HepG2 (cell line): ENCODE measurements around the gene PON1. TPM values are rescaled to one million over a fixed set of nuclear protein-coding genes. Genes with fewer than 3 reads are reported as not detected.

Experiments
- ATAC-seq: fragments of 200-7000 bp; cut with Tn5 transposase; 3 replicates; pipeline ENCODE4 v1.9.1; 2020; ENCODE audit warnings: mild to moderate bottlenecking, moderate library complexity
- BruUV-seq: library from RNA; stranded (reverse); fragments of 400-500 nt; replicated peaks from 2 replicates; lab custom pipeline; 2021; lab: Mats Ljungman, UMichigan
- CTCF ChIA-PET: fragments of 300-600 bp; formaldehyde crosslinking; extraction: SDS; loops from one replicate; lab custom pipeline; 2021; ENCODE audit warnings: low total read pairs, inconsistent platforms, low intra/inter-chr PET ratio; lab: Yijun Ruan, JAX
- POLR2A ChIA-PET: fragments of 350-600 bp; sonication (Branson Sonifier 250); formaldehyde crosslinking; loops from one replicate; lab custom pipeline; 2020; ENCODE audit warnings: antibody characterized with exemption, inconsistent platforms; lab: Yijun Ruan, JAX
- DNase-seq: peaks from one replicate; pipeline ENCODE4 v3.0.0-alpha.2; 2015; ENCODE audit warnings: low spot score
- FAIRE-seq: peaks from 3 replicates; lab custom pipeline; 2011; peaks lifted over from hg19 to GRCh38; lab: Jason Lieb, UNC
- H2AFZ ChIP-seq: one replicate; pipeline ENCODE4 v1.6.1; 2011; ENCODE audit warnings: low read length, inconsistent platforms
- H3K27ac ChIP-seq: fragments of 300-600 bp; 3 replicates; pipeline ENCODE4 v1.8.0; 2011; ENCODE audit warnings: mixed run types, mild to moderate bottlenecking, mixed read lengths, low read length, inconsistent platforms; ENCODE audit not compliant: insufficient read depth; ENCODE audit errors: extremely low read length
- H3K27me3 ChIP-seq, 2 experiments: fragments of 200-600 bp in 1 of 2; 2 replicates in 1 of 2; 3 replicates in 1 of 2; pipeline versions ENCODE4 v1.6.0 to v1.8.0; 2011; ENCODE audit warnings: low read length in 2 of 2, mild to moderate bottlenecking in 2 of 2, moderate library complexity in 2 of 2, inconsistent platforms in 1 of 2; ENCODE audit not compliant: insufficient read depth in 2 of 2, control insufficient read depth in 1 of 2
- H3K36me3 ChIP-seq, 2 experiments: fragments of 200-600 bp in 1 of 2; replicated peaks in 1 of 2; 2 replicates in 1 of 2; 3 replicates in 1 of 2; pipeline versions ENCODE4 v1.5.1 to v1.8.0; 2011; ENCODE audit warnings: low read length in 2 of 2, inconsistent platforms in 1 of 2; ENCODE audit not compliant: insufficient read depth in 2 of 2, control insufficient read depth in 1 of 2
- H3K4me1 ChIP-seq: 2 replicates; pipeline ENCODE4 v1.5.1; 2012; ENCODE audit warnings: low read length, inconsistent platforms; ENCODE audit not compliant: insufficient read depth
- H3K4me2 ChIP-seq: 2 replicates; pipeline ENCODE4 v1.6.0; 2011; ENCODE audit warnings: low read depth, low read length, inconsistent platforms
- H3K4me3 ChIP-seq, 3 experiments: fragments of 200-600 bp in 1 of 3; sonication (generic), shearing (Covaris generic) in 1 of 3; replicated peaks in 1 of 3; 2 replicates each; pipeline ENCODE4 v1.5.1; 2011 to 2016; ENCODE audit warnings: low read length in 3 of 3, inconsistent platforms in 2 of 3, low read depth in 2 of 3, mild to moderate bottlenecking in 2 of 3, control low read depth in 1 of 3, mixed read lengths in 1 of 3; ENCODE audit not compliant: insufficient read depth in 1 of 3
- H3K79me2 ChIP-seq: one replicate; pipeline ENCODE4 v1.6.1; 2011; ENCODE audit warnings: low read length, inconsistent platforms; ENCODE audit not compliant: insufficient read depth
- H3K9ac ChIP-seq: 2 replicates; pipeline ENCODE4 v1.6.0; 2011; ENCODE audit warnings: mild to moderate bottlenecking, low read depth, low read length, inconsistent platforms; ENCODE audit not compliant: insufficient read depth
- H3K9me3 ChIP-seq: 2 replicates; pipeline ENCODE4 v1.5.1; 2012; ENCODE audit warnings: mild to moderate bottlenecking, low read length
- H4K20me1 ChIP-seq: 2 replicates; pipeline ENCODE4 v1.6.0; 2011; ENCODE audit warnings: inconsistent platforms, mild to moderate bottlenecking, low read length, moderate library complexity; ENCODE audit not compliant: insufficient read depth
- CC2D1A ChIP-seq: sonication (generic); formaldehyde crosslinking; IDR thresholded peaks from 2 replicates; pipeline ENCODE4 v1.8.1; 2023; ENCODE audit warnings: mild to moderate bottlenecking, missing genetic modification reagents
- CHD4 ChIP-seq: fragments of 200-600 bp; sonication (generic); IDR thresholded peaks from 2 replicates; pipeline ENCODE4 v1.7.0; 2017; ENCODE audit warnings: mild to moderate bottlenecking, low read length, borderline replicate concordance
- ERF ChIP-seq: IDR thresholded peaks from 2 replicates; pipeline ENCODE4 v1.6.1; 2018; ENCODE audit warnings: missing biosample characterization, missing genetic modification reagents
- FOXC1 ChIP-seq: sonication (generic); formaldehyde crosslinking; IDR thresholded peaks from 2 replicates; pipeline ENCODE4 v1.8.0; 2022; ENCODE audit warnings: mild to moderate bottlenecking, missing genetic modification reagents, borderline replicate concordance
- FOXP4 ChIP-seq: sonication (generic); formaldehyde crosslinking; IDR thresholded peaks from 2 replicates; pipeline ENCODE4 v1.4.0; 2020; ENCODE audit warnings: missing genetic modification reagents
- MYC ChIP-seq: sonication (generic); formaldehyde crosslinking; IDR thresholded peaks from 2 replicates; pipeline ENCODE4 v1.9.0; 2021; ENCODE audit warnings: missing genetic modification reagents, borderline replicate concordance
- NFE2L1 ChIP-seq: sonication (generic); formaldehyde crosslinking; IDR thresholded peaks from 2 replicates; pipeline ENCODE4 v1.4.0; 2020; ENCODE audit warnings: missing genetic modification reagents, mild to moderate bottlenecking, borderline replicate concordance
- NR2F2 ChIP-seq: IDR thresholded peaks from 2 replicates; pipeline ENCODE4 v1.6.1; 2012; ENCODE audit warnings: low read depth, inconsistent platforms, borderline replicate concordance
- PHF20 ChIP-seq: sonication (generic); formaldehyde crosslinking; IDR thresholded peaks from 2 replicates; pipeline ENCODE4 v1.5.0; 2020; ENCODE audit warnings: mild to moderate bottlenecking, missing genetic modification reagents
- SNAPC2 ChIP-seq: sonication (generic); formaldehyde crosslinking; IDR thresholded peaks from 2 replicates; pipeline ENCODE4 v1.8.1; 2022; ENCODE audit warnings: mild to moderate bottlenecking, missing genetic modification reagents
- ZNF292 ChIP-seq: sonication (generic); formaldehyde crosslinking; IDR thresholded peaks from 2 replicates; pipeline ENCODE4 v1.8.1; 2022; ENCODE audit warnings: mild to moderate bottlenecking, low read depth, missing genetic modification reagents, borderline replicate concordance
- ZNF557 ChIP-seq: sonication (generic); formaldehyde crosslinking; IDR thresholded peaks from 2 replicates; pipeline ENCODE4 v1.4.0; 2020; ENCODE audit warnings: missing genetic modification reagents
- ZNF879 ChIP-seq: sonication (generic); formaldehyde crosslinking; IDR thresholded peaks from 2 replicates; pipeline ENCODE4 v1.8.1; 2023; ENCODE audit warnings: missing genetic modification reagents
- ZNF891 ChIP-seq: sonication (generic); formaldehyde crosslinking; IDR thresholded peaks from 2 replicates; pipeline ENCODE4 v1.5.0; 2020; ENCODE audit warnings: mild to moderate bottlenecking, missing genetic modification reagents
- WGBS: methylation state at CpG from one replicate; pipeline ENCODE4 v1.1.6; 2017; ENCODE audit warnings: low lambda C conversion rate; 5-methylcytosine and 5-hydroxymethylcytosine counted together
- in situ Hi-C: cut with HindIII; loops from 2 replicates; pipeline ENCODE4 v1.10.0; 2017; ENCODE audit warnings: low pct_unique_long_range_greater_than_20kb; ENCODE audit not compliant: extremely low pct_ligation_motif_present
- intact Hi-C: fragments of 100-400 bp; cut with micrococcal nuclease; formaldehyde crosslinking; loops from one replicate; pipeline ENCODE4 v1.10.0; 2022; ENCODE audit not compliant: unreplicated experiment
- polyA plus RNA-seq, 8 experiments: library from polyadenylated mRNA; depleted of rRNA in 3 of 8; stranded (reverse) in 7 of 8; unstranded in 1 of 8; fragments of >200 nt; fragmentation: Illumina TruSeq in 4 of 8; extraction: Trizol in 4 of 8; gene quantifications; 2 replicates each; pipeline versions ENCODE4 v1.2.1 to v1.2.3, GENCODE V29; 2011 to 2016; ENCODE audit warnings: low read depth in 4 of 8, missing spikeins in 1 of 8, mixed read lengths in 1 of 8; ENCODE audit not compliant: insufficient read depth in 1 of 8
- total RNA-seq, 5 experiments: library from RNA; depleted of rRNA; stranded (reverse); fragments of >200 nt; fragmentation: Illumina TruSeq; extraction: Trizol; gene quantifications; 2 replicates each; pipeline ENCODE4 v1.2.3, GENCODE V29; 2016; ENCODE audit warnings: low read depth in 1 of 5

The PON1 gene
- total and polyA plus RNA-seq, 2 of the 13 experiments (the other 11 are each of a cell fraction or from before 2014, with no cell fraction given), result 0.27 to 0.57 TPM

- Histone ChIP-seq H3K9ac (no peak overlapping the region), H3K4me3 (no peak overlapping the region), H3K79me2 (no peaks in the 10 kb centered on the region), H3K27me3 (no peaks in the 10 kb centered on the region), H3K4me2 (no peak overlapping the region), H3K27ac (no peak overlapping the region), H2AFZ (no peak overlapping the region), H3K9me3 (no peaks in the 10 kb centered on the region), H3K36me3 (peaks cover 0 to 9% of the 10 kb centered on the region in 2 experiments; a peak in 3 of 5 replicates), H3K4me1 (no peaks in the 10 kb centered on the region), H4K20me1 (no peaks in the 10 kb centered on the region)
- FAIRE-seq, result no peak
- intact Hi-C loops, result no loop called here
- in situ Hi-C loops, result loop anchor here (25.0 kb wide), 1 partner anchor 968 kb away; no protein-coding TSS in a partner anchor
- no TSS peak for BruUV-seq
- ATAC-seq, result no peak
- no peak for TF ChIP-seq ZNF891 (CRISPR knock-in tag)
- no peak for TF ChIP-seq SNAPC2 (CRISPR knock-in tag)
- TF ChIP-seq CHD4, result no peak
- TF ChIP-seq CC2D1A (CRISPR knock-in tag), result no peak
- TF ChIP-seq MYC (CRISPR knock-in tag), result no peak
- no peak for TF ChIP-seq ZNF292
- CTCF ChIA-PET, result no interaction called here
- DNase-seq, result no peak
- POLR2A ChIA-PET, result no interaction called here
Measured at GRCh38 chr7:95255691-95256090, 68.6 kb downstream of the PON1 start.

- Histone ChIP-seq H3K27me3 (no peaks in the 10 kb centered on the region), H3K4me1 (no peaks in the 10 kb centered on the region), H2AFZ (no peak overlapping the region), H3K9me3 (no peaks in the 10 kb centered on the region), H3K9ac (no peak overlapping the region), H3K27ac (no peak overlapping the region), H3K79me2 (no peaks in the 10 kb centered on the region), H4K20me1 (0 out of 2 replicates have a peak, but pooled peaks cover 3% of the 10 kb centered on the region), H3K4me2 (no peak overlapping the region), H3K4me3 (no peak overlapping the region), H3K36me3 (peaks cover 0 to 9% of the 10 kb centered on the region in 2 experiments; a peak in 3 of 5 replicates)
- no peak for ATAC-seq
- in situ Hi-C loops (loop anchor here (25.0 kb wide), 1 partner anchor 967 kb away; no protein-coding TSS in a partner anchor), intact Hi-C loops (no loop called here)
- BruUV-seq, result no TSS peak
- 91% methylated on average over 1 of the region's 1 CpG for WGBS
- FAIRE-seq, result no peak
- ChIA-PET CTCF (no interaction called here), POLR2A (no interaction called here)
- DNase-seq, result no peak
- TF ChIP-seq ERF (no peak), PHF20 (CRISPR knock-in tag) (no peak), NFE2L1 (CRISPR knock-in tag) (no peak), FOXC1 (CRISPR knock-in tag) (no peak), ZNF557 (CRISPR knock-in tag) (no peak), ZNF879 (CRISPR knock-in tag) (no peak), FOXP4 (CRISPR knock-in tag) (no peak), NR2F2 (no peak)
Measured at GRCh38 chr7:95253986-95254385, 70.3 kb downstream of the PON1 start.
